ENCODE results near the gene FKBP2. TPM values are rescaled to one million over a fixed set of nuclear protein-coding genes. Genes with fewer than 3 reads are reported as not detected.

FKBP2 gene
- total and polyA plus RNA-seq, 2 of the 13 experiments (the other 11 are each of a cell fraction or from before 2014, with no cell fraction given) = 30.1 to 53.3 TPM

- TF ChIP-seq ARID3A (IDR thresholded peaks at IDR 0.05; ENCODE audit: low read depth, low read length) (no peak), RBFOX2 (IDR thresholded peaks at IDR 0.05; ENCODE audit: low read depth, low read length) (no peak), ZBTB43 (CRISPR knock-in tag; conservative IDR thresholded peaks at IDR 0.05) (no peak), SRSF9 (IDR thresholded peaks at IDR 0.05; ENCODE audit: borderline replicate concordance, insufficient read depth, low read depth, low read length, poor library complexity, severe bottlenecking) (no peak), ZNF75D (CRISPR knock-in tag; IDR thresholded peaks at IDR 0.05; ENCODE audit: borderline replicate concordance) (no peak), PHF8 (CRISPR knock-in tag; IDR thresholded peaks at IDR 0.05) (0 out of 2 replicates have a peak, but pooled peaks have one; percentile 47), ZNF343 (CRISPR knock-in tag; IDR thresholded peaks at IDR 0.05) (0 out of 2 replicates have a peak, but pooled peaks have one; percentile 2), NFYB (CRISPR knock-in tag; IDR thresholded peaks at IDR 0.05) (no peak), FOSL1 (CRISPR knock-in tag; IDR thresholded peaks at IDR 0.05; ENCODE audit: borderline replicate concordance) (no peak), ZBTB46 (CRISPR knock-in tag; IDR thresholded peaks at IDR 0.05; ENCODE audit: borderline replicate concordance) (no peak), PRPF4 (IDR thresholded peaks at IDR 0.05; ENCODE audit: low read depth, low read length, poor library complexity, severe bottlenecking) (no peak), E2F5 (CRISPR knock-in tag; conservative IDR thresholded peaks at IDR 0.05) (no peak), TAF1 (CRISPR knock-in tag; IDR thresholded peaks at IDR 0.05) (no peak), ZNF678 (CRISPR knock-in tag; IDR thresholded peaks at IDR 0.05) (no peak), ETS1 (CRISPR knock-in tag; IDR thresholded peaks at IDR 0.05) (no peak), SUZ12 (IDR thresholded peaks at IDR 0.05; ENCODE audit: low read depth, low read length) (no peak), ZNF558 (CRISPR knock-in tag; IDR thresholded peaks at IDR 0.05; ENCODE audit: borderline replicate concordance) (0 out of 2 replicates have a peak, but pooled peaks have one; percentile 47), ZNF441 (CRISPR knock-in tag; IDR thresholded peaks at IDR 0.05; ENCODE audit: borderline replicate concordance) (no peak), HNRNPL (IDR thresholded peaks at IDR 0.05; ENCODE audit: low read depth, low read length) (no peak), RFX1 (IDR thresholded peaks at IDR 0.05) (no peak), AGO1 (IDR thresholded peaks at IDR 0.05; ENCODE audit: low read depth, low read length, poor library complexity, severe bottlenecking) (no peak), IKZF5 (CRISPR knock-in tag; IDR thresholded peaks at IDR 0.05) (no peak)
These were observed 28.1 kb downstream of the FKBP2 start (continued) for GRCh38 chr11:64268893-64269539.

Data from HepG2 (cell line).